CD14-positive monocyte (primary cell): ENCODE measurements around the gene NECTIN1. TPM values are rescaled to one million over a fixed set of nuclear protein-coding genes. Genes with fewer than 3 reads are reported as not detected.

Source experiments
- DNase-seq, 3 donors: peaks; one replicate each; pipeline ENCODE4 v3.0.0-alpha.2; 2011 to 2022
- H2AFZ ChIP-seq: 2 replicates; pipeline ENCODE4 v1.6.0; 2012; ENCODE audit warnings: mild to moderate bottlenecking, low read depth, low read length, inconsistent platforms; ENCODE audit not compliant: insufficient read depth, poor library complexity, severe bottlenecking
- H3K27ac ChIP-seq, 2 donors: 1 replicate in 1 of 2; 2 replicates in 1 of 2; pipeline ENCODE4 v1.5.1; 2012 to 2013; ENCODE audit warnings: low read length in 2 of 2, control low read depth in 1 of 2, inconsistent platforms in 1 of 2, low read depth in 1 of 2, mild to moderate bottlenecking in 1 of 2
- H3K27me3 ChIP-seq, 2 donors: one replicate each; pipeline versions ENCODE4 v1.6.0 to v1.6.1; 2011 to 2013; ENCODE audit warnings: low read length in 2 of 2; ENCODE audit not compliant: control insufficient read depth in 2 of 2, insufficient read depth in 2 of 2
- H3K36me3 ChIP-seq, 2 donors: replicated peaks in 1 of 2; 1 replicate in 1 of 2; 2 replicates in 1 of 2; pipeline versions ENCODE4 v1.5.1 to v1.6.1; 2012 to 2013; ENCODE audit warnings: low read length in 2 of 2, control low read depth in 1 of 2, inconsistent platforms in 1 of 2, mild to moderate bottlenecking in 1 of 2; ENCODE audit not compliant: insufficient read depth in 2 of 2, control insufficient read depth in 1 of 2
- H3K4me1 ChIP-seq, 2 donors: 1 replicate in 1 of 2; 2 replicates in 1 of 2; pipeline versions ENCODE4 v1.5.1 to v1.6.1; 2012 to 2013; ENCODE audit warnings: low read length in 2 of 2, control low read depth in 1 of 2, inconsistent platforms in 1 of 2, mild to moderate bottlenecking in 1 of 2, moderate library complexity in 1 of 2; ENCODE audit not compliant: insufficient read depth in 2 of 2, control insufficient read depth in 1 of 2
- H3K4me2 ChIP-seq: replicated peaks from 2 replicates; pipeline ENCODE3; 2012; ENCODE audit warnings: low read length, moderate library complexity, mild to moderate bottlenecking; ENCODE audit not compliant: poor library complexity, severe bottlenecking; ENCODE audit errors: extremely low read depth
- H3K4me3 ChIP-seq, 3 experiments: fragments of 200-600 bp in 1 of 3; sonication (generic) in 1 of 3; replicated peaks in 1 of 3; 1 replicate in 2 of 3; 2 replicates in 1 of 3; pipeline ENCODE4 v1.5.1; 2011 to 2013; ENCODE audit warnings: low read length in 3 of 3, mild to moderate bottlenecking in 3 of 3, control low read depth in 2 of 3, low read depth in 2 of 3, inconsistent platforms in 1 of 3, moderate library complexity in 1 of 3
- H3K79me2 ChIP-seq: 2 replicates; pipeline ENCODE4 v1.6.0; 2012; ENCODE audit warnings: mild to moderate bottlenecking, control low read depth, inconsistent platforms, low read length, moderate library complexity; ENCODE audit not compliant: insufficient read depth
- H3K9ac ChIP-seq: 2 replicates; pipeline ENCODE4 v1.6.0; 2017; ENCODE audit warnings: low read length, mild to moderate bottlenecking; ENCODE audit not compliant: insufficient read depth, poor library complexity, severe bottlenecking
- H3K9me3 ChIP-seq, 2 donors: replicated peaks in 1 of 2; 1 replicate in 1 of 2; 2 replicates in 1 of 2; pipeline versions ENCODE4 v1.5.1 to v1.6.1; 2012 to 2013; ENCODE audit warnings: low read length in 2 of 2, control low read depth in 1 of 2; ENCODE audit not compliant: control insufficient read depth in 1 of 2, insufficient read depth in 1 of 2
- H4K20me1 ChIP-seq: 2 replicates; pipeline ENCODE4 v1.6.0; 2012; ENCODE audit warnings: mild to moderate bottlenecking, low read length, control low read depth, moderate library complexity; ENCODE audit not compliant: insufficient read depth
- H3K27ac Mint-ChIP-seq, 7 donors: one replicate each; pipeline ENCODE4 v1.8.0; 2020; ENCODE audit warnings: mild to moderate bottlenecking in 7 of 7, mixed read lengths in 7 of 7, moderate library complexity in 6 of 7, inconsistent platforms in 2 of 7
- H3K27me3 Mint-ChIP-seq, 3 donors: one replicate each; pipeline ENCODE4 v1.8.0; 2021 to 2022; ENCODE audit warnings: low read depth in 3 of 3, mild to moderate bottlenecking in 3 of 3, mixed read lengths in 3 of 3, moderate library complexity in 3 of 3, inconsistent platforms in 1 of 3
- H3K36me3 Mint-ChIP-seq, 2 donors: one replicate each; pipeline ENCODE4 v1.8.0; 2020; ENCODE audit warnings: mixed read lengths in 2 of 2, inconsistent platforms in 1 of 2, mild to moderate bottlenecking in 1 of 2
- H3K4me1 Mint-ChIP-seq: one replicate; pipeline ENCODE4 v1.8.0; 2020; ENCODE audit warnings: mild to moderate bottlenecking, mixed read lengths
- H3K4me3 Mint-ChIP-seq, 2 donors: one replicate each; pipeline ENCODE4 v1.8.0; 2020; ENCODE audit warnings: mild to moderate bottlenecking in 2 of 2, mixed read lengths in 2 of 2, moderate library complexity in 1 of 2
- H3K9me3 Mint-ChIP-seq, 7 donors: one replicate each; pipeline ENCODE4 v1.8.0; 2020 to 2022; ENCODE audit warnings: mixed read lengths in 7 of 7, mild to moderate bottlenecking in 6 of 7, moderate library complexity in 6 of 7, inconsistent platforms in 2 of 7
- CTCF ChIP-seq: fragments of 200-600 bp; IDR thresholded peaks from one replicate; pipeline ENCODE4 v1.8.0; 2022; ENCODE audit warnings: antibody characterized with exemption, mild to moderate bottlenecking
- WGBS: methylation state at CpG from one replicate; pipeline ENCODE4 v1.1.5; 2013; ENCODE audit warnings: missing lambda C conversion rate; ENCODE audit not compliant: insufficient coverage; 5-methylcytosine and 5-hydroxymethylcytosine counted together
- intact Hi-C, 2 donors: fragments of 100-400 bp; cut with micrococcal nuclease; formaldehyde crosslinking; loops; one replicate each; pipeline versions ENCODE4 v1.15.0 to v1.15.1; 2023
- polyA plus RNA-seq, 3 donors: library from polyadenylated mRNA; depleted of rRNA in 1 of 3; unstranded in 2 of 3; stranded (reverse) in 1 of 3; fragments of 300-500 nt in 2 of 3; fragments of >200 nt in 1 of 3; fragmentation: Illumina TruSeq in 2 of 3; gene quantifications; 1 replicate in 2 of 3; 2 replicates in 1 of 3; pipeline ENCODE4 v1.2.3, GENCODE V29; 2012 to 2021

Gene NECTIN1
- polyA plus RNA-seq, 3 donors, result 0.53 to 8.3 (median 0.85) TPM

DNA sequence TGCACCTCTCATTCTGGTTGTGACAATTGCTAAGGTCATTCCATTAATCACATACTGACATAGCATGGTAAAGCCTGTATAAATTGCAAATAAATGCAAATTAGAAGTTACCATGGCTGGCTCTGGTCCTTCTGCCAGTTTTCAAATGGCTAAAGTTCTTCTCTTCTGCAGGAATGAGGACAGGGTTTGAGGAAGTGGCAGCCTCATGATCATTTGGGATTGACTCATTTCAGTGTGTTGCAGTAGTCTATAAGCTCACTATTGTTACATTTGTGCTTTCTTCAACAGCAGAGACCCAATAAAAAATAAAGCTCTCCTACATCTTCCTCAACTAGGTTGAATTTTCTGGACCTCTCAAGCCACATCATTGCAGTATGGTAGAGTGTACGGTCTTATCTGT, 60.3 kb downstream of the NECTIN1 start:
- Mint-ChIP-seq H3K27me3 (peaks cover 0 to 7% (median 4%) of the 10 kb centered on the region in 3 donors), H3K4me3 (no peak overlapping the region), H3K4me1 (peaks cover 6% of the 10 kb centered on the region), H3K9me3 (no peaks in the 10 kb centered on the region), H3K36me3 (peaks cover 17 to 24% of the 10 kb centered on the region in 2 donors), H3K27ac (no peak overlapping the region)
- WGBS, result 100% methylated on average over 1 of the region's 1 CpG
- Histone ChIP-seq H2AFZ (no peak overlapping the region), H3K79me2 (no peaks in the 10 kb centered on the region), H3K9me3 (no peaks in the 10 kb centered on the region), H3K4me1 (peaks cover 3 to 4% of the 10 kb centered on the region in 2 donors), H3K27me3 (no peaks in the 10 kb centered on the region), H3K36me3 (no peaks in the 10 kb centered on the region), H3K4me2 (no peak overlapping the region), H3K9ac (no peak overlapping the region), H3K4me3 (no peak overlapping the region), H4K20me1 (no peaks in the 10 kb centered on the region), H3K27ac (no peak overlapping the region)
- intact Hi-C loops, result loop anchor here in 1 of 2 donors (2.0 to 5.0 kb wide), 2 partner anchors 70 to 409 kb away; no protein-coding TSS in a partner anchor
- peak in 1 of 3 donors; percentile 19 for DNase-seq
- no peak for TF ChIP-seq CTCF

DNA sequence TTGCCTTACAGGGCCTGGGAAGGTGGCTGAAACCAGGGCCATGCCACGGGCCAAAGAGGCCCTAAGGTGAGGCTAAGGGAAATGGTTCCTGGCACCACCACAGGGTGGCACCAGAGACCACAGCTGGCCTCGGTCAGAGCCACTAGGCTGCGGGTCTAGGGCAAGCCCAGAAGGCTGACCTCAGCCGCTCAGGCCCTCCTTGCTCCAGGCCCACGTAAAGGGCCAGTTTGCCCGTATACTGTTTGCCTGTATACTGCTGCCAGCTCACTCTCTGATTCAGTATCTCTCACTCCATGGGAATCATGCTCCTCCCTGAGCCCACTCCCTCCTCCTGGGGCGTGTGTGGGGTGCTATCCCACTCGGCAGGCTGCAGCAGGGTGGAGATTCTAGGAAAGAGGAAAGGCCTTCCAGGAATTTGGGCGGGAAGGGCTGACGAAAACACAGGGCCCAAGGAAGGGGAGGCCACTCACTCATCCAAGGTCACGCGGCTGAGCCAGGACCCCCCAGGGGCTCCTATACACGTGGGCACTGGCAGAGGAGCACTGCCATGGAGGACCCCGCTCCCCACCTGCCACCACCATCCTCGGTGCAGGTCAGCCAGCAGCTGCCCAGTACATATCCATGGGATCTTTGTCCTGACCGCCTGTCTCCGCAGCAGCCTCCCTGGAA, 62.4 kb downstream of the NECTIN1 start:
- Histone ChIP-seq H3K4me1 (no peaks in the 10 kb centered on the region), H3K36me3 (no peaks in the 10 kb centered on the region), H3K9ac (no peak overlapping the region), H3K27ac (no peak overlapping the region), H3K27me3 (no peaks in the 10 kb centered on the region), H3K79me2 (no peaks in the 10 kb centered on the region), H3K4me3 (no peak overlapping the region), H2AFZ (no peak overlapping the region), H3K9me3 (no peaks in the 10 kb centered on the region), H3K4me2 (no peak overlapping the region), H4K20me1 (no peaks in the 10 kb centered on the region)
- Mint-ChIP-seq H3K4me3 (no peak overlapping the region), H3K27ac (no peak overlapping the region), H3K4me1 (peaks cover 5% of the 10 kb centered on the region), H3K36me3 (peaks cover 11 to 14% of the 10 kb centered on the region in 2 donors), H3K27me3 (peaks cover 0 to 9% (median 1%) of the 10 kb centered on the region in 3 donors), H3K9me3 (no peaks in the 10 kb centered on the region)
- intact Hi-C loops, result loop anchor here (1.0 to 5.0 kb wide), 5 partner anchors 62 to 442 kb away; partner anchors contain the start of gene NECTIN1 (in 2 of the 2)
- peak; percentile 96 for TF ChIP-seq CTCF
- 62% methylated on average over 15 of the region's 17 CpGs for WGBS
- peak; percentile 66 to 77 (median 70) for DNase-seq
